ENCODE results near the gene EEF2K.
"Not testable (repeated sequence)": the region's sequence is repeated elsewhere in the genome, so short reads cannot be mapped to it uniquely, and the experiment has no call there.

The EEF2K gene

GRCh38 chr16:22206013-22206841 is at the start of gene EEF2K:
TSS of gene EEF2K (plus strand) at chr16:22206278. CDS start at chr16:22225730, 19,452 bp downstream.
- DNase-seq (ENCODE audit: low read depth in 1 of 2, low spot score in 1 of 2) = peak; percentile 63 to 75

- no peak for DNase-seq (ENCODE audit: low read depth in 1 of 2, low spot score in 1 of 2)
Measured at GRCh38 chr16:22161401-22161800, 44.7 kb upstream of the EEF2K start.

- DNase-seq (ENCODE audit: low read depth in 1 of 2, low spot score in 1 of 2) = peak in 1 of 2 donors; percentile 15
Measured at GRCh38 chr16:22161999-22162655, 44.0 kb upstream of the EEF2K start, which contains the start of gene SDR42E2. TSS of gene SDR42E2 (plus strand) at chr16:22162506. CDS start at chr16:22165583, 3,077 bp downstream.

GRCh38 chr16:22162656-22163009 is 43.4 kb upstream of the EEF2K start:
- no peak for DNase-seq (ENCODE audit: low read depth in 1 of 2, low spot score in 1 of 2)

GRCh38 chr16:22163806-22164205 is 42.3 kb upstream of the EEF2K start:
- no peak for DNase-seq (ENCODE audit: low read depth in 1 of 2, low spot score in 1 of 2)

- DNase-seq (ENCODE audit: low read depth in 1 of 2, low spot score in 1 of 2) = no peak
Measured at GRCh38 chr16:22164482-22164881, 41.6 kb upstream of the EEF2K start.

GRCh38 chr16:22165508-22166285 is 40.4 kb upstream of the EEF2K start:
- DNase-seq (ENCODE audit: low read depth in 1 of 2, low spot score in 1 of 2) = no peak

- DNase-seq (ENCODE audit: low read depth in 1 of 2, low spot score in 1 of 2) = no peak
Measured at GRCh38 chr16:22171953-22172352, 34.1 kb upstream of the EEF2K start.

GRCh38 chr16:22172642-22173041 is 33.4 kb upstream of the EEF2K start:
- DNase-seq (ENCODE audit: low read depth in 1 of 2, low spot score in 1 of 2) = not testable (repeated sequence)

GRCh38 chr16:22174642-22175041 is 31.4 kb upstream of the EEF2K start:
- DNase-seq (ENCODE audit: low read depth in 1 of 2, low spot score in 1 of 2) = no peak

GRCh38 chr16:22177968-22178930 is 27.8 kb upstream of the EEF2K start:
- DNase-seq (ENCODE audit: low read depth in 1 of 2, low spot score in 1 of 2) = no peak

GRCh38 chr16:22181426-22181825 is 24.7 kb upstream of the EEF2K start:
- no peak for DNase-seq (ENCODE audit: low read depth in 1 of 2, low spot score in 1 of 2)

GRCh38 chr16:22181843-22182242 is 24.2 kb upstream of the EEF2K start:
- DNase-seq (ENCODE audit: low read depth in 1 of 2, low spot score in 1 of 2) = no peak

GRCh38 chr16:22183335-22183734 is 22.7 kb upstream of the EEF2K start:
- no peak for DNase-seq (ENCODE audit: low read depth in 1 of 2, low spot score in 1 of 2)

GRCh38 chr16:22183901-22184614 is 22.0 kb upstream of the EEF2K start:
- DNase-seq (ENCODE audit: low read depth in 1 of 2, low spot score in 1 of 2) = no peak

- DNase-seq (ENCODE audit: low read depth in 1 of 2, low spot score in 1 of 2) = no peak
Measured at GRCh38 chr16:22184615-22184968, 21.5 kb upstream of the EEF2K start.

- no peak for DNase-seq (ENCODE audit: low read depth in 1 of 2, low spot score in 1 of 2)
Measured at GRCh38 chr16:22186517-22186916, 19.6 kb upstream of the EEF2K start.

- DNase-seq (ENCODE audit: low read depth in 1 of 2, low spot score in 1 of 2) = no peak
Measured at GRCh38 chr16:22188267-22188594, 17.8 kb upstream of the EEF2K start.

- DNase-seq (ENCODE audit: low read depth in 1 of 2, low spot score in 1 of 2) = peak; percentile 31 to 46
Measured at GRCh38 chr16:22188595-22189442, 17.3 kb upstream of the EEF2K start.
